H1 (cell line): ENCODE data around the gene PIGL. TPM values are rescaled to one million over a fixed set of nuclear protein-coding genes. Genes with fewer than 3 reads are reported as not detected.

Experiments
- CTCF ChIP-seq, 3 experiments: IDR thresholded peaks; 1 replicate in 2 of 3; 2 replicates in 1 of 3; pipeline versions ENCODE4 v1.5.1 to v1.6.1; 2011; ENCODE audit warnings: low read length in 3 of 3, mild to moderate bottlenecking in 3 of 3, inconsistent platforms in 2 of 3, low read depth in 1 of 3, moderate library complexity in 1 of 3; ENCODE audit not compliant: insufficient read depth in 1 of 3; ENCODE audit errors: control extremely low read depth in 1 of 3
- E2F6 ChIP-seq: IDR thresholded peaks from 2 replicates; pipeline ENCODE4 v1.6.1; 2012; ENCODE audit warnings: inconsistent platforms
- EP300 ChIP-seq, 2 experiments: IDR thresholded peaks; 1 replicate in 1 of 2; 2 replicates in 1 of 2; pipeline ENCODE4 v1.6.1; 2011 to 2012; ENCODE audit warnings: low read depth in 2 of 2, low read length in 2 of 2, mild to moderate bottlenecking in 2 of 2, borderline replicate concordance in 1 of 2, inconsistent platforms in 1 of 2, moderate library complexity in 1 of 2
- GTF2F1 ChIP-seq: IDR thresholded peaks from 2 replicates; pipeline ENCODE4 v1.6.1; 2012; ENCODE audit warnings: low read depth, low read length, improper control_type of control experiment, borderline replicate concordance
- HDAC2 ChIP-seq, 2 experiments: fragments of 300-600 bp in 1 of 2; sonication (generic) in 1 of 2; IDR thresholded peaks; 2 replicates each; pipeline ENCODE4 v1.6.1; 2011 to 2012; ENCODE audit warnings: low read depth in 2 of 2, low read length in 2 of 2, mild to moderate bottlenecking in 2 of 2, moderate library complexity in 2 of 2, borderline replicate concordance in 1 of 2, inconsistent platforms in 1 of 2
- MAX ChIP-seq: IDR thresholded peaks from 2 replicates; pipeline ENCODE4 v1.6.1; 2012; ENCODE audit warnings: inconsistent platforms
- NANOG ChIP-seq: IDR thresholded peaks from 2 replicates; pipeline ENCODE4 v1.6.1; 2011; ENCODE audit warnings: low read length, low read depth, mild to moderate bottlenecking, inconsistent platforms; ENCODE audit not compliant: insufficient read depth, poor library complexity, severe bottlenecking
- PHF8 ChIP-seq: fragments of 200-600 bp; sonication (generic); conservative IDR thresholded peaks from 2 replicates; pipeline ENCODE4 v1.7.1; 2012; ENCODE audit warnings: low read depth, mild to moderate bottlenecking, inconsistent platforms, low read length, moderate library complexity
- POU5F1 ChIP-seq: IDR thresholded peaks from 2 replicates; pipeline ENCODE4 v1.6.1; 2011; ENCODE audit warnings: low read depth, mild to moderate bottlenecking, low read length, moderate library complexity
- RBBP5 ChIP-seq: IDR thresholded peaks from 2 replicates; pipeline ENCODE4 v1.7.1; 2012; ENCODE audit warnings: low read depth, mild to moderate bottlenecking, inconsistent platforms, low read length, moderate library complexity, borderline replicate concordance
- RFX5 ChIP-seq: IDR thresholded peaks from 2 replicates; pipeline ENCODE4 v1.6.1; 2011; ENCODE audit warnings: low read depth, low read length, improper control_type of control experiment, borderline replicate concordance
- SP1 ChIP-seq: IDR thresholded peaks from 2 replicates; pipeline ENCODE4 v1.6.1; 2011; ENCODE audit warnings: low read depth, low read length
- TBP ChIP-seq: IDR thresholded peaks from 2 replicates; pipeline ENCODE4 v1.6.1; 2011; ENCODE audit warnings: low read depth, low read length, improper control_type of control experiment
- USF2 ChIP-seq: IDR thresholded peaks from 2 replicates; pipeline ENCODE4 v1.6.1; 2011; ENCODE audit warnings: low read length, improper control_type of control experiment
- polyA plus RNA-seq, 7 experiments: library from polyadenylated mRNA; depleted of rRNA in 3 of 7; stranded (reverse) in 5 of 7; unstranded in 2 of 7; fragments of >200 nt in 5 of 7; fragments of 200-250 nt in 2 of 7; gene quantifications; 1 replicate in 5 of 7; 2 replicates in 1 of 7; 4 replicates in 1 of 7; pipeline versions ENCODE4 v1.2.1 to v1.2.3, GENCODE V29; 2011 to 2013; ENCODE audit warnings: missing spikeins in 2 of 7, mixed read lengths in 2 of 7
- total RNA-seq: library from RNA; stranded (reverse); fragmentation: NEBNext Ultra II Directional; extraction: Animal tissue kit (Norgen Biotek cat#: 25700); gene quantifications from 2 replicates; pipeline ENCODE4 v1.2.1, GENCODE V29; 2021

The PIGL gene
- total and polyA plus RNA-seq, 2 of the 8 experiments (the other 6 are each of a cell fraction or from before 2014, with no cell fraction given): 28.4 to 30.8 TPM

- TF ChIP-seq HDAC2 (IDR thresholded peaks at IDR 0.05; ENCODE audit: borderline replicate concordance in 1 of 2, low read depth in 2 of 2, low read length in 2 of 2): peak in 1 of 2 experiments; percentile 64; a peak in 1 of 4 replicates
- peak; percentile 41; the same call in 1 of the 2 replicates for TF ChIP-seq TBP
- no peak for TF ChIP-seq GTF2F1
- TF ChIP-seq RBBP5: peak; percentile 16; the same call in 1 of the 2 replicates
- peak; percentile 79; the same call in 1 of the 2 replicates for TF ChIP-seq PHF8
- no peak for TF ChIP-seq POU5F1
- TF ChIP-seq USF2: no peak
- no peak for TF ChIP-seq RFX5
- no peak for TF ChIP-seq NANOG
- peak; percentile 13 to 32 (median 14); a peak in 3 of 4 replicates for TF ChIP-seq CTCF (IDR thresholded peaks at IDR 0.05; ENCODE audit: control extremely low read depth in 1 of 3, insufficient read depth in 1 of 3, low read depth in 1 of 3, low read length in 3 of 3)
- peak; percentile 70 for TF ChIP-seq MAX
- TF ChIP-seq SP1: no peak
- no peak for TF ChIP-seq EP300 (IDR thresholded peaks at IDR 0.05; ENCODE audit: borderline replicate concordance in 1 of 2, low read depth in 2 of 2, low read length in 2 of 2)
- peak; percentile 77 for TF ChIP-seq E2F6
Measured at GRCh38 chr17:16353317-16354174, 136.5 kb downstream of the PIGL start, which contains the start of gene CENPV (continued).
